ENCODE data around the gene CCDC197.

DNA sequence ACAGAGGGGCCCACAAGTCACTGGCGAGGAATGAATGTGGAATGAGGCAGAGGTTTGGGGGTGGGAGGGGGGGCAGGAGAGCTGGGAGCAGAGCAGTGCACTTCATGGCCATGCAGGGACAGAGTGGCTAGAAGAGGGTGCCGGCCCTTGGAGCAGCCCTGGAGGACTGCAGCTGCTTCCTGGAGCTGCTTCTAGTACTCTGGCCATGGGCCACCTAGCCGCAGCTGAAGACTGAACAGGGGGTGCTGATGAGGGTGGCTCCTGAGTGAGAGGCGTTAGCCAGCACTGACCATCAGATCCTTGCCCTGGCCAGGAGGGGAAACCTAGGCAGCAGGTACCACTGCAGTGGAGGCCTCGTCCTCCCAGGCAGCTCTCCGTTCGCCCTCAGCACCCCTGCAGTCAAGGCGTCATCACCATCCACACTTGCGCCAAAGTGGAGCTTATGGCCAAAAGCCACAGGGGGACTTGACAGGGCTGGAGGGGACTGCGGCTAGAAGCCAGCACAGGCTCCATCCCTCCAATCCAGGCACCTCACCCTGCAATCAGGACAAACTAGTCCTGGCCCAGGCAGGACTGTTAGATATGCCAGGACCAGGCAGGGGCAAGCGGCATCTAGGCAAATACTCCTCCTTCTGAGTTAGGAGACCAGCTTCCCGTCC lies 45.5 kb downstream of the CCDC197 start:
- TF ChIP-seq, protein P1, sequence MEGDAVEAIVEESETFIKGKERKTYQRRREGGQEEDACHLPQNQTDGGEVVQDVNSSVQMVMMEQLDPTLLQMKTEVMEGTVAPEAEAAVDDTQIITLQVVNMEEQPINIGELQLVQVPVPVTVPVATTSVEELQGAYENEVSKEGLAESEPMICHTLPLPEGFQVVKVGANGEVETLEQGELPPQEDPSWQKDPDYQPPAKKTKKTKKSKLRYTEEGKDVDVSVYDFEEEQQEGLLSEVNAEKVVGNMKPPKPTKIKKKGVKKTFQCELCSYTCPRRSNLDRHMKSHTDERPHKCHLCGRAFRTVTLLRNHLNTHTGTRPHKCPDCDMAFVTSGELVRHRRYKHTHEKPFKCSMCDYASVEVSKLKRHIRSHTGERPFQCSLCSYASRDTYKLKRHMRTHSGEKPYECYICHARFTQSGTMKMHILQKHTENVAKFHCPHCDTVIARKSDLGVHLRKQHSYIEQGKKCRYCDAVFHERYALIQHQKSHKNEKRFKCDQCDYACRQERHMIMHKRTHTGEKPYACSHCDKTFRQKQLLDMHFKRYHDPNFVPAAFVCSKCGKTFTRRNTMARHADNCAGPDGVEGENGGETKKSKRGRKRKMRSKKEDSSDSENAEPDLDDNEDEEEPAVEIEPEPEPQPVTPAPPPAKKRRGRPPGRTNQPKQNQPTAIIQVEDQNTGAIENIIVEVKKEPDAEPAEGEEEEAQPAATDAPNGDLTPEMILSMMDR (IDR thresholded peaks at IDR 0.05): no peak
- TF ChIP-seq POLR2A (IDR thresholded peaks at IDR 0.05) (no peak), EP300 (IDR thresholded peaks at IDR 0.05) (no peak)

All from ovary (tissue), 3 donors.